SKM-1 (cell line): ENCODE measurements around the gene GTF3C4.

Experiments used
- DNase-seq: peaks from one replicate; lab custom pipeline; 2025; ENCODE audit not compliant: unreplicated experiment; lab: John Stamatoyannopoulos, UW

The GTF3C4 gene

GRCh38 chr9:132670457-132671391, at the start of gene GTF3C4:
TSS of gene GTF3C4 (plus strand) at chr9:132670464. CDS start at chr9:132670599, 135 bp downstream.
- no peak for DNase-seq

- no peak for DNase-seq
These were observed 48.1 kb upstream of the GTF3C4 start for GRCh38 chr9:132622159-132622558.

GRCh38 chr9:132626285-132626684, 44.0 kb upstream of the GTF3C4 start:
- no peak for DNase-seq

- DNase-seq: no peak
These were observed 43.2 kb upstream of the GTF3C4 start for GRCh38 chr9:132627106-132627505.

GRCh38 chr9:132627594-132627993, 42.7 kb upstream of the GTF3C4 start:
- DNase-seq: no peak

- DNase-seq: no peak
These were observed 41.5 kb upstream of the GTF3C4 start for GRCh38 chr9:132628746-132629145.

GRCh38 chr9:132630116-132630515, 40.1 kb upstream of the GTF3C4 start:
- DNase-seq: no peak

GRCh38 chr9:132630811-132631210, 39.5 kb upstream of the GTF3C4 start:
- no peak for DNase-seq

GRCh38 chr9:132631280-132631679, 39.0 kb upstream of the GTF3C4 start:
- DNase-seq: no peak

GRCh38 chr9:132631685-132632084, 38.6 kb upstream of the GTF3C4 start:
- no peak for DNase-seq

GRCh38 chr9:132632413-132633129, 37.7 kb upstream of the GTF3C4 start:
- no peak for DNase-seq

- no peak for DNase-seq
These were observed 35.9 kb upstream of the GTF3C4 start for GRCh38 chr9:132634327-132634726.

- DNase-seq: no peak
These were observed 32.9 kb upstream of the GTF3C4 start for GRCh38 chr9:132637351-132637750.

GRCh38 chr9:132637801-132638200, 32.5 kb upstream of the GTF3C4 start:
- DNase-seq: no peak

GRCh38 chr9:132638240-132638639, 32.0 kb upstream of the GTF3C4 start:
- no peak for DNase-seq

GRCh38 chr9:132639322-132639721, 30.9 kb upstream of the GTF3C4 start:
- no peak for DNase-seq

- DNase-seq: no peak
These were observed 29.0 kb upstream of the GTF3C4 start for GRCh38 chr9:132641216-132641615.

GRCh38 chr9:132644251-132644650, 26.0 kb upstream of the GTF3C4 start:
- DNase-seq: no peak

- no peak for DNase-seq
These were observed 25.0 kb upstream of the GTF3C4 start for GRCh38 chr9:132645306-132645705.

- no peak for DNase-seq
These were observed 24.6 kb upstream of the GTF3C4 start for GRCh38 chr9:132645711-132646110.

- no peak for DNase-seq
These were observed 23.5 kb upstream of the GTF3C4 start for GRCh38 chr9:132646726-132647125.

GRCh38 chr9:132647355-132647754, 22.9 kb upstream of the GTF3C4 start:
- DNase-seq: no peak
